Activated CD8-positive, alpha-beta memory T cell treated with anti-CD3 and anti-CD28 coated beads, Interleukin-2, amount 50 U/mL, for 1 hour (primary cell): ENCODE measurements around the gene PRUNE2.

Experiments
- DNase-seq: peaks from one replicate; pipeline ENCODE4 v3.0.0-alpha.2; 2020; ENCODE audit errors: extremely low read depth

The PRUNE2 gene

DNA sequence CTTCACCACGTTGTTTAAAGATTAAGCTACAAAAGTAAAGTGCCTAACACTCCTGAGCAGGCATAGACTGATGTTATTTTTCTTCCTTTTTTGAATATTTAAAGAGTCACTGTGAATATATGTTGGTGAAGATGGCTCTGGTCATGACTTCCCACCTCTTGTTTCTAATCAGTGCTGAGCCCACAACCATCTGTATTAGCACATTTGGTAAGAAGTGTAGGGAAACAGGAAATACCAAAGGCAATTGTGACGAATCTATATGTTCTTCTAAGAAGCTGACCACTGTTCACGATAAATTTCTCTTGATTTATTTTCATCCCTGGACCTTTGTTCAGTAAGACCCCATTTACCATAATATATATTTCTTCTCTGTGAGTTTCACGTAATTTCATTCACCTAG lies 249.9 kb downstream of the PRUNE2 start:
- no peak for DNase-seq

DNA sequence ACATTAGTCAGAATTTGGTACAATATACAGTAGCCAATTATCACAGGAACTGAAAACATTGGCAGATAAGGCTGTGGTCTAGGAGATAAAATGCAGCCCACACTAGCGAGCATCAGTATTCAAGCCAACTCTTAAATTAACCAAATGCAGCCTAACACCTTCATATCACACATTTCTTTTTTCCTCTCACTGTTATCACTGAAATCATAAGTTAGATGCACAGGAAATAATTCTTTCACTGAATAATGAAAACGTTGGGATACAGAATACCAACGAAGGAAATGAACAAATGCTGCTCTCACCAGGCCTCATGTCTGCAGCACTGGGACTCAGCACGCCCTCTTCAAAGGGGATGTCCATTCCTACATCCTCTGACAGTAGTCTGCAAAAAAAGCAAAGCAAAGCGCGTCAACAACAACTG lies 250.8 kb downstream of the PRUNE2 start:
- DNase-seq, result no peak

DNA sequence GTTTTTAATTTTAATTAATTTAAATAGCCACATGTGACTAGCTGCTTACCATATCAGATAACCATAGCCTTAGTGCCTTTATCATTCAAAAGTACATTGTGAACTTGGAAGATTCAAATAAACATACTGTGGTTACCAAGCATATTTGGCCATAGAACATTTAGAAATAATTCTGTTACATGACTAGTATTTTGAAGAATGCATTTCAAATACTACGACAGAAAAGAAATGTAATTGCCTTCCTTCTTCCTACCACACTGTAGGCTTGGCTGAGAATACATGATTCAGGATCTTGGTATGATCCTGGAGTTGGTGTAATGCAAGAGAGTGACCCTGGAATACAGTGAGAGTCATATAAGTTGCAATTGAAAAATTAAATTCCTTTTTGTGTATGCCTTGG lies 251.3 kb downstream of the PRUNE2 start:
- no peak for DNase-seq

DNA sequence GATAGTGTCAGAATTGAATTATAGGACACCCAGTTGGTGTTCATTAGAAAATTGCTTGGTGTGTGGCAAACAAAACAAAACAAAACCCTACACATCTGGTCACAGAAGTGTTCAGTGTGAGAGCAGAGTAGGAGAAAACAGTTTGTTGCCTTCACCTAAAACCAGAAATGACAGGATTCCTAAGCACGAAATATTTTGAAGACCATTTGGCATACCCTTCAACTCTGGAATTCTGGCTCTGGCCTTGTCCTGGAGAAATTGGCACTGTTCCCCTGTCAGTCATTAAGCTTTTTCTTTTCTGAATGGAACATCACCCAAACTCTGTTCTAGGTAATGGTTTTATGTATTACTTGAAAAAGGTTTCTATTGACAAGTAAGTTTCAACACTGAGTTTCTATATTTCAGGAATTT lies 251.9 kb downstream of the PRUNE2 start:
- no peak for DNase-seq

DNA sequence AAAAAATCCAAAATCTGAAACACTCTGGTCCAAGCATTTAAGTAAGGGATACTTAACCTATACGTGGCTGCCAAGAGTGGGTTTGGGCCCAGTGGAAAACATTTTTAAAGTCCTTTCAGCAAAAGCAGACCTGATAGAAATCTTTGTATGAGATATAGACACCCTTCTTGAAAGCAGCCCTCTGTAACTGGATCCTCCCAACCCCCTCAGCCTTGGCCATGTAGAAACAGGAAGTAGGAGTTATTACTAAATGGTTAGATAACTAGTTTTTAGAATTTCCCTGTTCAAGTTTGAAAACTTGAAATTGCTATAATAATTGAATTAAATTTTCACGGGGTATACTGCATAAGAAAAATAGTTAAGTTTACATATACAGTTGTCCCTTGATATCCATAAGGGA lies 253.0 kb downstream of the PRUNE2 start:
- DNase-seq, result no peak

DNA sequence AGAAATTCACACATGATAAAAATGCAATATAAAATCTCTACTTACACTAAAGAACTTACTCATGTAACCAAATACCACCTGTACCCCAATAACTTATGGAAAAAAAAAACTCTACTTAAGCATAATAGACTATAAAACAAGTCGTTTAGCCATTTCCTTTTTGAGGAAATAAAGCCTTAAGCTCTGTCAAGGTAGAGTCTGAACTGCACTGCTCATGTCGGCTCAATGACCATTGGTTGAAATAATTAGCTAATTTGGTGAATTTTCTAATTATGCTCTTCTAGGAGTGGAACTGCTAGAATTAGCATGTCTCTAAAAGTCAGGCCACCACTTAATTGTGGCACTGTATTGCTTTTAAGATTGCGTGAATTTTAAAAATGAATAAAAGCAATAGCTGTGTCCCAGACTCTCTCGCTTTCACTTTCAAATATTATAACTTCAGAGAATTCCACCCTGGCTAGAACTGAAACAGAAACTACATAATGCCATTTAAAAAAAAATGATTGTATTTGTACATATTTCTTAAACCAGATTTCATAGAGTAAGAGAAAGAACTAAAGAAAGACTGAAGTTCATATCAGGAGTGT lies 254.7 kb downstream of the PRUNE2 start:
- DNase-seq, result no peak

DNA sequence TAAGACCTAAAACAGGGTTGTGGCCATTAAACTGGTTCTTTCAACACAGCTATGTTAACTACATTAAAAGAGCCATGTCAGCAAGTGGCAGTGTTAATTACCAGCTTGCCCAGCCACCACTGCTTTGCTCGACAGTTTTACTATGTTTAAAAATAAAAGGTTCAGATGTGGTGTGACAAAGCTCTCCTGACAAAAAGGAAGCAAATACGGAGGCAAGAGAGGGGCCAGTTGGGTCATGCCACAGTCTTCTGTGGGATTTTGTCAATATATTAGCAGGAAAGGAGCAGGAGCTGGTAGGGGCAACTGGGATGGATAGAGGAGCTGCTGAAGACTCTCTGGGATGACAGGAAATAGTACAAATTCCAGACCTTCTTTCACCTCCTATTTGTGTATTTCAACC lies 255.2 kb downstream of the PRUNE2 start:
- no peak for DNase-seq

DNA sequence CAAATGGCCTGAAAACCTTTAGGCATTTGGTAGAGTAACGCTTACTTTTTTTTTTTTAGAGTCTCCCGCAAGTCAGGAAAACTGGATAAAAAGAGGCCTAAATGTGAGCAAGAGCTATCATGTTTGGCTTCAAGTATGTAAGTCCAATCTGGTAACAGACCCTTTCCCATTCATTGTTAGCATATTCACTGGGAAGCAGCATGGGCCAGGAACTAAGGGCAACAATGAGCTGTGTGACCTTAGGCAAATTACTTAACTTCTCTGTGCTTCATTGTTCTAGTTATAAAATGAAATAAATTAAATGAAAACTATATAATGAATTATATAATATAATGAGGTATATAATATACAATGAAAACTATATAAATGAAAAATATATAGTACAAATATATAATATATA lies 256.0 kb downstream of the PRUNE2 start:
- no peak for DNase-seq

DNA sequence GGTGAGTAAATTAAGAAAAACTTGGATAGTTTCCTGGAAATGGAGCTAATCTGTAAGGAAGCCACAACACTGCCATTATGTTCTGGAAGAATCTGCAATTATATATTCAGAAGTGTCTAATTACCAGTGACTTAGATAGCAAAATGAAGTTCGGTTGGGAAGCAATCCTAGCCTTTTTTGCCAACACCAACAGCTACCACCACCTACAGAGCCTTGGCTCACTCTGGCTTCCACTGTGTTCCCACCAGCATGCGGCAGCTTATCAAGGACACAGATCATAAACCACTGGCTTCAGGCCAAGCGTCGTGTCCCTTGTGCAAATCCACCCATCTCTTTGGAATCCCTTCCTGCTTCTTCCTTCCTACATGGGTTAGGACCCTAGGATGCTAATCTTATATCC lies 259.7 kb downstream of the PRUNE2 start:
- DNase-seq, result no peak

DNA sequence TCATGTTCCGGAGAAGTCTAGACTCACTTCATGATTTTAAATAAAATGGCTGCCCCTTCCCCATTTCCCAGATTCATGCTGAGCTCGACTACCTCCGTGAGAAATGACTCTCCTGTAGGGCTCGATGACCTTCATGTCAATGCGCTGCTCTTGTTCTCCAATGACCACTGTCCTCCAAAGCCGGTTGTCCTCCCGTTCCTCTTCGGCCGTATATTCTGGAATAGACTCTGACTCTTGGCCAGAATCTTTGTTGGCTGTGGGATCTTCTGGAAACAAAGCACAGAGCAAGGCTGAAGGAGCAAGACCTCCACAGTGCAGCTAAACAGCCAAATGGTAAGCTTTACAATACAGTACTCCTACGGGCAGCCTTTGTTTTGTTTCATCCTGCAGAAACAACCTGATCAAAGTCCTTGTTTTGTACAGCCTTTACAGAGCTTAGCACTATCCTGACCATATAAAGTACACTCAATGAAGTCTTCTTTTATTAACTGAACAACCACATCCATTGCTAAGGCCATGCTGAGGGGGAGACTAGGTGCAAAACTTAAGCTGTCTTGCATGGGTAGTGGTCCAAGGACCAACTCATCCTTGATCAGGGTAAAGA lies 261.2 kb downstream of the PRUNE2 start:
- DNase-seq, result no peak

DNA sequence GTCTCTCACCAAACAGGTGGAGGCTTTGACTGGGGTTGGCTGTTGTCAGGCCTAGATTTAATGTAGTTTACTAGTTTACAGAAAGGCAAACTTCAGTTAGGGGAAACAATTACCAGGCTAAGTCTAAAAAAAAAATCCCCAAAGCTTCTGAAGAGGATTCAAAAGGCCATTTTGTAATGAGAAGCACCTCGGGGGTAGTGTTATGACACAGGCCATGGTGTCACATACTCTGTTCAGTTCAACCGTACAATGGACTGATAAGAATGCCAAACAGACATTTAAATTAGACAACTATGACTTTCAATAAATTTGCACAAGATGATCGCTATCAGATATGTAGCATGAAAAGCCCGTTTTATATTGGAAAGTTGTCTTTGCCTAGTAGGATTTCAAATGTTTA lies 261.7 kb downstream of the PRUNE2 start:
- DNase-seq, result no peak

DNA sequence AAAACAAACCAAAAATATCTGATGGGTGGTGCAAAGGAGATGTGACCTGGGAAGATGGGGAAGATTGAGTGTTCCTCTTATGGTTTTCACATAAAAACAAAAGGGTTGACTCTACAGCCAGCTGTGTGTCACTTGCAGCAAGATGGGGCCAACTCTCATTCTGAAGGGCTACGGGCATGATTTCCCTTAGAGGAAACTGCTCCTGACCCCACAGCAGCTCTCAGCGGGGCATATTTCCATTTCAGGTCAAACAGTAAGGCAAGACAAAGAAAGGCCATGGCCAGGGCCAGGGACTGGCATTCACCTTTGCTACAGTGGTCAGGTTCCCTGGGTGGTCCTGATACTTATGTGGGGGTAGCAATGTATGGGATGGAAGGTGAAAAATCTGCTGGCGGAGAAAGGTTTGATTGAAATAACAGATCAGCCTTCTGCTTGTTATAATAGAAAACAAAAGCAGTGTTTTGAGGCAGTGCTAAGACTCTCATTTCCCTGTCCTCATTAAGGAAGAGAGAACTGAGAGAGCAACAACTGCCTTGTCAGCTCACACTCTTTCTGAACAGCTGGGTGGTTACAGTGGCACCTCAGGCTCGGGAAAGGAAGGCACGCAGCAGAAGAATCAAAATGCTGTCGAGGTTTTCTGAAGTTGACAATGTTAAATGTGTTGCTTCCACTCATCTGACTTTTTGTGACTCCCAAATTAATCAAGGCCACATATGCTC lies 262.4 kb downstream of the PRUNE2 start:
- DNase-seq, result no peak

DNA sequence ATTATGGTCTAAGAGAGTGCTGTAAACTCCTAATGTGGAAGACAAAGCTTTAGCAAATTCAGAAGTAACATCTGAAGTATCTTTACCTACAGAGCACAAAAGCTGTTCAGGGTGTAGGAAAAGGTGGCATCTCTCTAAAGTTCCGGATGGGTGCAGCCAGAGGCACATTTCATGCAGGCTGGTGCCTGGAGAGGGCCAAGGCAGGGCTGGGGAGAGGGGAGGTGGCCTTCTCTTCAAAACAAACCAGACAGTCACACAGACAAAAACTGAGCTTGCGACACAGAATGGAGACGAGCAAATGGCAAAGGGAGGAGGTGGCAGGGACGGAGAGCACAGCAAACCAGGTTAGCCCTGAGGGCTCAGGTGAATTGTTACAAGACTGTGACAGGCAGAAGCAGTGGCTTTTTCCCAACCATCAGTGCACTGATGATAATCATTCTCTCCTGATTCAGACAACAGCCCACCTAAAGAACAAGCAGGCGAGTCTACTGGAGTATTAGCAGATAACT lies 263.2 kb downstream of the PRUNE2 start:
- DNase-seq, result no peak

DNA sequence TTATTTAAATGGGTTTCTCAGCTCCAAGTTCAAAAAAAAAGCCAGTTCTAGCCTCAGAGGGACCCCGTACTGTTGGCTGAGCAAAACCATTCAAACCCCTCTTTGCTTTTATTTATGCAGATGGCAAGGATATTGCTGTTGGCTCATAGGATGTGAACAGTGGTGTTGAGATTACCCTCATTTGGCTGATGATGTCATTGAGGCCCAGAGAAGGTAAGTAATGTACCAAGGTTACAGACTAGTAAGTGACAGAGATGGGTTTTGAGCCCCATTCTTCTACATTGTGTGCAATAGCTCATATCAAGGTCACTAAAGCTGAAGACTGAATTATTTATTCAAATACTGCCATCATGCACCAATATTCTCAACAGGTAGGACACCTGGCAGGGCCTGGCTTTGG lies 263.8 kb downstream of the PRUNE2 start:
- no peak for DNase-seq

DNA sequence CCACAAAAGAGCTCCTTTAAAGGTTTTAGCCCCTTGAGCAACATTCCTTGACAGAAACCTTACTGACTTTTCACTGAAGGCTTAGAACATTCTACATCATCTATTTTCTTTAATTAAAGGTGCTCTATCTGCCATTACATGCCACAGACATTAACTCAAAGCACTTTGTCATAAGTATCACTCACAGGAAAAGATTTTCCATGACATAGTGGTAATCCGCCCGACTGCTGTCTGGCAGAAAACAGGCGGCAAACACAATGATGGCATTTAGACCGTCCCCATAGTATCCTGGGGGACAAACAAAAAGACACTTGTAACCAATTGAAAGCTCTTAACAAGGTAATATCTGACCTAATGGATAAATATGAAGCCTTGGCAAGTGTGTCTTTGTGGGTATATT lies 267.9 kb downstream of the PRUNE2 start:
- no peak for DNase-seq

DNA sequence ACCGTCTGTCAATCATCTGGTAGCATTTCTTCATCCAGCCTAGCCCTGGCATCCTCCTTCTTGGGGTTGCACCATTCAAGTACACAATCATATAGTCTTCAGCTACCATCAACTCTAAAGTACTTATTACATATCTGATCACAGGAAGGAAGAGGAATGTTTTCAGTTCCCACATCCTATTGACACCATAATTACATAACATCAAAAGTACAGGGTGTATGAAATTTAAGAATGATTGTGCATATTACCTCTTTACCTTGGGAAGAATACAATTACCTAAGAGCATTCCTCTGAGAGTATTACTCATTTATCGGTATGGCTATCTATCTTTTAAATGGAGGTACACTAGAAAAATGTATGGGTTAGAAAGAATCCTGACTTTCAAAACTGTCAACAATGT lies 268.5 kb downstream of the PRUNE2 start:
- no peak for DNase-seq

DNA sequence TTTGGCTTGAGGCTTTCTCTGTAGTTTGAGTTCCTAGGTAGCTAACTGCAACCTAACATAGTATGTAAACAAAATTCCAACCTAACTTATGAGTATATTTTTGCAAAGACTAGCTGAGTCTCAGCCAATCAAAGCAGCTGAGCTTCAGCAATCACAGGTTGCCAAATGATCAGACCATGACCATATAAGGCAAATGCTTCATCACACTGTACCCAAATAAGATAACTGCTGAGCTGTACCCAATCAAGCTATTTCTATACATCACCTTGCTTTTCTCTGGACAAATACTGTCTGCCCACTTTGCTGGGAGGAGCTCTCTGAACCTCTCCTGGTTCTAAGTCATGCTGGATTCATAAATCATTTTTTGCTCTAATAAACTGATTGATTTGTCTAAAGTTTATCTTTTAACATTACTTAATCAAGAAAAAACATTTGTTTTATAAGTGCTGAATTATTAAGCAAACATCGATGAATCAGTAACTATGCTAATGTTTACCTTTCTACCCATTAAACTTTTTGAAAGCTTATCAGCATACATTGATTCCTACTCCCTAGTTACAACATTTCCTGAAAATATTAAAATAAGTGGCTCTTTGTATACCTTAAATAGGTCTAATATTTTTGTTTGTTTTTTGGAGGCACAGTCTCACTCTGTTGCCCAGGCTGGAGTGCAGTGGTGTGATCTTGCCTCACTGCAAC lies 271.4 kb downstream of the PRUNE2 start:
- no peak for DNase-seq

DNA sequence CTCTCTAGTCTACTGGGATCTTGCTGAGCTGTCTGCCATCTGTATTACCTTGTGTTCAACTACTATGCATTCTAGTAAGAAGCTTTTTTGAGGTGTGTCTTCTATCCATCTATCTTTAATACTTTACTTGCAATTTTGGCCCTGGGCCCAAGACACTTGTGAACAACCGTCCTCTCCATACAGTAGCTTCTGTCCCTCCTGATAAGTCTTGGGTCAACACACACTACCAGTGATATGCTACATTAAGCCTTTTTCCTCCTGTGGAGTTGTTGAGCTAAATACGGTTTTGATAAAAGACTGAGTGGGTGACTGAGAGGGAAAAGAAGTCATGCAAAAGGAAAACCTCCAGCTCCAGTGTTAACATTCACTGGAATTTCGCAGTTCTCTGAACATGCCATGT lies 275.0 kb downstream of the PRUNE2 start:
- no peak for DNase-seq

DNA sequence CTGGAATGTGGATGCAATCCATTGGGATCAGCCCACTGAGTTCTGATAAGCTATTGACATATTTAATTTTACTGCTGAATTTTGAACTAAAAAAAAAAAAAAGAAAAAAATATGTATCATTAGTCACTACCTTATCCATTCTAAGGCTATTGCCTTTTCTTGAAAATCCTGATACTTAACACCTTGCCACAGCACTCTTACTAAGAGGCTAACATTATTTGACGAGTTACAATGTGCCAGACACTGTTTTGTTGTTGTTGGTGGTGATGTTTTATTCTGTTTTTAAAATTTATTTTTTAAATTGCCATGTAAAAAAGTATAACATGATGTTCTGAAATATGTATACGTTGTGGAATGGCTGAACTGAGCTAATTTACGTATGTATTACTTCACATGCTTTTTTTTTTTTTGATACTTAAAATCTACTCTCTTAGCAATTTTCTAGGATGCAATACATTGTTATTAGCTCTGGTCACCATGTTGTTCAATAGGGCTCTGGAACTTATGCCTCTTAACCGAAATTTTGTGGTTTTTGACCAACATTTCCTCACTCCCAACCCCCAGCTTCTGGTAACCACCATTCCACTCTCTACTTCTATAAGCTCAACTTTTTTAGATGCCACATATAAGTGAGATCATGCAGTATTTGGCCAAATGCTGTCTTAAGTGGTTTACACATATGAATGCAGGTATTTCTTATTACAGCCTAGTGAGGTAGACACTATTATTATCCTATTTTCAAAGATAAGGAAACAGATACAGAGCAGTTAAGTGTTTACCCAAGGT lies 276.5 kb downstream of the PRUNE2 start:
- no peak for DNase-seq

DNA sequence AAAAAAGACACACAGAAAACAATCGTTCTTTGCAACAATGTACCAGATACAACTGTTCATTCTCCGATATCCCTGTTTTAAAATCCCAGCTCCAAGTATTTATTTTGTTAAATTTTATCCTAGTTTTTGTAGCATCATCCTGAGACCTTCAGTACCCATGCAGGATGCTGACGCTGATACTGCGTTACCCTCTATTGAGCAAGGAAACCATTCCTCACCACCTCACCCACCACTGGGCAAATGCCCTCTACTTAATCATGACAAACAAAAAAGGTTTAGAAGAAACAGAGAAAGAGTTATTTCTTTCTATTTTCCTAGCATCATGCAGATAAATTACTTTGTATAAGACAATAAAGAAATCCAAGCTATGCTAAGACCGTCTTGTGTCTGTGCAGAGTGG lies 277.8 kb downstream of the PRUNE2 start:
- DNase-seq, result no peak

DNA sequence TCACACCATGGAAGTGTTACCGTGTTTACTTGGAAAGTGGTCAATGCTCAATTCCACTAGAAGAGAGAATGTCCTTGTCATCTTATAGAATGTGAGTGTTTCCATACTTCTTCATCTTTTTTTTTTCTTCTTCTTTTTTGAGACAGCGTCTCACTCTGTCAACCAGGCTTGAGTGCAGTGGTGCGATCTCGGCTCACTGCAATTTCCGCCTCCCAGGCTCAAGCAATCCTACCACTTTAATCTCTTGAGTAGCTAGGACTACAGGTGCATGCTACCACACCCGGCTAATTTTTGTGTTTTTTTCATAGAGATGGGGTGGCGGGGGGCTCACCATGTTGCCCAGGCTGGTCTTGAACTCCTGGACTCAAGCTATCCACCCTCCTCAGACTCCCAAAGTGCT lies 278.9 kb downstream of the PRUNE2 start:
- no peak for DNase-seq

DNA sequence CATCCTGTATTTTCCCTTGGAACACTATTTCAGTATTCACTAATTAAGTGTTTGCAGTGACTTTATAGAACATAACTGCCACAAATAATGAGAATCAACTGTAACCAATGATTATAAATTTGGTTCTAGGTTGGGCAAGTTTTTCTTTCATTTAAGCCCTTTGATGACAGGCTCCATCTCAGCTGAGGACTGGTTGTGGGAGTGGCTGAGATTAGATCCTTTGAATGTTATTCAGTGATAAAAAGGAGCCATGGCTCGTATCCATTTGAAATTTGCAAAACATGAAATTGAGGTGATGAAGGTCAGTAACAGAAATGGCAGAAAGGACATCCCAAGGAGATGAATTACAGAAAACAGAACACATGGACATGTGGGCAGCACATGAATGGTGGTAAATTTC lies 279.8 kb downstream of the PRUNE2 start:
- no peak for DNase-seq
